ENCODE results near the gene RSPH10B2.
"Not testable (repeated sequence)": the region's sequence is repeated elsewhere in the genome, so short reads cannot be mapped to it uniquely, and the experiment has no call there.

Gene RSPH10B2

DNA sequence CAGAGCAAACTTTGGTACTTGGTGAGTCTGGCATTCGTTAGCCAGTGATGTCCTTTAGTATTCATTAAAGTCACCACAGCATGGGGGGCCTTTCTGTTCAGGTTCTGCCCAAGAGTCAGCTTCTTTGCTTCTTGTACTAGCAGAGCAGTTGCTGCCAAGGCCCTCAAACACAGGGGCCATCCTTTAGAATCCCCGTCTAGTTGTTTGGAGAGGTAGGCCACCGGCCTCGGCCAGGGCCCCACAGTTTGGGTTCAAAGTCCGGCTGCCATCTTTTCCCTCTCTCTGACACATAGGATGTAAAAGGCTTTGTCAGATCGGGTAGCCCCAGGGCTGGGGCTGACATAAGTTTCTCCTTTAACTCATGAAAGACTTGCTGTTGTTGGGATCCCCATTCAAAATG lies 89.8 kb downstream of the RSPH10B2 start:
- DNase-seq, result not testable (repeated sequence)

DNA sequence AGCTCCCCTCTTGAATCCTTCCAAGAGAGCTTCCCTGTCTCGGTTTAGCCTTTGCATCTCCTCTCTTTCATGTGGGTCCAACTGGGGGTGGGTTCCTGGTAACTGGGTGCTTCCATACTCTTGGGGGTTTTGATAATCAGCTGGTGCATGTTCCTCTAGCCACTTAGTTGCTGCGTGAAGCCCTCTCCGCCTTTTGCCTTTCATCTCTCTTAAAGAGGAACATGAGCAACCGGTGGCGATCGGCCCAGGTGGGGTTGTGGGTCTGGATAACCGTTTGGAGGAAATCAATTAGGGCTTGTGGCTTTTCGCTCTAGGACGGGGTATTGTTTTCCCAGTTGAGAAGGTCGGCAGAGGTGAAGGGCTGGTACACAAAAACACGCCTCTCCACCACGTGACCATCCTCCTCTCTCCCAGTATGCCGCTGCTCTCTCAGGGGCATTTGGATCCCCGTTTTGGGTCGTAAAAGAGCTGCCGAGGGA lies 92.1 kb downstream of the RSPH10B2 start:
- not testable (repeated sequence) for DNase-seq

DNA sequence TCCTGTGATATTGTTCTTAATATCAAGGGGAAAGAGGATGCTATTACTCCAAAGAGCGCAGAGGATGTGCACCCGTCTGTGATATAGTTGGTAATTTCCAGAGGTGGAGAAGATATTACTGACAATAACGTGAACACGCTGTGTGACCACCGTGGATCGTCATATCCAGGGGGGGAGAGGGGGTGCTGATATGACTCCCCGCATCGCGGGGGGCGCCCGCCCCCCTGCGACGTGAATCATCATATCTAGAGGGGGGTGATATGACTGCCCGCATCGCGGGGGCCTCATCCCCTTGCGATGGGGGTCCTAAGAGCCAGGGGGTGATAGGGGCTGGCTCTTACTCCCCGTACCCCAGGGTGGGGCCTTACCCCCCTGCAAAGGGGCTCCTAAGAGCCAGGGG lies 93.8 kb downstream of the RSPH10B2 start:
- DNase-seq, result not testable (repeated sequence)
